Measurements from ENCODE around the gene PHIP. TPM values are rescaled to one million over a fixed set of nuclear protein-coding genes. Genes with fewer than 3 reads are reported as not detected.
A peak's percentile ranks its signal among the peaks of the same experiment; 100 is the strongest.
"Not testable (repeated sequence)": the region's sequence is repeated elsewhere in the genome, so short reads cannot be mapped to it uniquely, and the experiment has no call there.

PHIP gene
- total RNA-seq: 33.9 and 34.1 TPM in 2 replicates

GRCh38 chr6:79078075-79078969 is at the start of gene PHIP:
Gene PHIP (minus strand): TSS chr6:79078254. CDS start chr6:79078068, 186 bp downstream.
- Mint-ChIP-seq H3K4me1 (peaks cover 30% of the 10 kb centered on the region), H3K36me3 (ENCODE audit: low read depth) (peaks cover 13% of the 10 kb centered on the region), H3K4me3 (peak within 1 kb of the TSS; percentile 96), H3K27me3 (peaks cover 18% of the 10 kb centered on the region), H3K9me3 (no peaks in the 10 kb centered on the region), H3K27ac (peak within 1 kb of the TSS; percentile 96)
- peak; percentile 96 for DNase-seq
- intact Hi-C loops (cut with micrococcal nuclease): loop anchor here (1.0 to 10.0 kb wide), 7 partner anchors 38 to 1028 kb away; partner anchors contain the start of genes BCKDHB, HMGN3, IRAK1BP1 and LCA5

DNA sequence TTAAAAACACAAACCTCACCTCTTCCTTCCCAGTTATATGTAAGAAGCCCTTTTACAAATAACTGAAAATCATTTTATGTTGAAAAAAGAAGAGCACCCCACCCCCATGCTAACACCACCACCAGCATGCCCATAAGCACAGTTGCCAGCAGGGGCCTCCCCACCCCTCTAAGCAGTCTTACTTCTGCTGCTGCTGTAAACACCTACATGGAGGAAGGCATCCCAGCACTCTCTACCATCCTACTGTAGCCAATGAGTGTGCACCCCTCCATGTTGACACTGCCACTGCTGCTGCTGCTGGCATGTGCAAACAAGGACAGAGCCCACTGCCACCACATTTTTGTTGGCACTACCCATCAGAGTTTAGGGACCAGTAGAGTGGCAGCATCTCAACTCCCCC is 49.6 kb upstream of the PHIP start:
- H3K36me3 Mint-ChIP-seq (ENCODE audit: low read depth): no peaks in the 10 kb centered on the region
- intact Hi-C loops (cut with micrococcal nuclease): no loop called here
- no peak for DNase-seq
- H3K27me3 Mint-ChIP-seq: peaks cover 12% of the 10 kb centered on the region
- H3K4me1 Mint-ChIP-seq: no peaks in the 10 kb centered on the region
- H3K27ac Mint-ChIP-seq: no peak overlapping the region
- H3K9me3 Mint-ChIP-seq: peaks cover 8% of the 10 kb centered on the region
- H3K4me3 Mint-ChIP-seq: no peak overlapping the region

DNA sequence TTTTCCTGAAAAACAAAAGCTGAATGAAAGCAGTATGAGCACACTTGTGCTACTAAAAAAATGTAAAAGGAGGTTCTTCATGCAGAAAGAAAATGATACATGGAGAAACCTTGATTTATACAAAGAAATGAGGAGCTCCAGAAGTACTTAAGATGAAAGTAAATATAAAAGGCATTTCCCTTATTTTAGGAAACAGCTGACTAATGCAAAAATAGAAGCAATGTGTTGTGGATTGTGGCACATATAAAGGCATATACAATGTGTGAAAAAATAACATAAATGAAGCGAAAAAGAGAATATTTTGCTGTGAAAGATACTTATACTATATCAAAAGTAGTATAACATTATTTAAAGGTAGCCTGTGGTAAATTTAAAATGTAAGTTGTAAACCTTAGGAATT is 41.2 kb upstream of the PHIP start:
- intact Hi-C loops (cut with micrococcal nuclease): no loop called here
- DNase-seq: no peak
- H3K4me1 Mint-ChIP-seq: peaks cover 2% of the 10 kb centered on the region
- no peak overlapping the region for H3K4me3 Mint-ChIP-seq
- peaks cover 10% of the 10 kb centered on the region for H3K27me3 Mint-ChIP-seq
- H3K27ac Mint-ChIP-seq: no peak overlapping the region
- H3K36me3 Mint-ChIP-seq (ENCODE audit: low read depth): no peaks in the 10 kb centered on the region
- peaks cover 1% of the 10 kb centered on the region for H3K9me3 Mint-ChIP-seq

DNA sequence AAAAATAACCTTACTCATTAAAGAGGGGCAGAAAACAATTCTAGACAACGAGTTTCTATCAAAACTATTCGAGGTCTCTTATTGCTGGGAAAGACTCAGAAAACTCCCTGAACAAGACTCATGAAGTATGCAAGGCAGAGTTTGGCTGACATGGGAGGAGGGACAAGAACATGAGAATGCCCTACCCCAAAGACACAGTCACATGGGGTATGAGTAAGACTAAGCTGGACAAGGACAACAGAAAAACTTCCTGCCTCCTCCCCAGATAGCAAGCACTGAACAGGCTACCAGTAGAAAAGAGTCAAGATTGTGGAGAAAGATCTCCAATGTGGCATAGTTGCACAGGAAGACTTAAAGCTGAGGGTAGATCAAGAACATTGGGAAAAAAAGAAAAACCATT is 39.7 kb upstream of the PHIP start:
- H3K27me3 Mint-ChIP-seq: peaks cover 9% of the 10 kb centered on the region
- H3K36me3 Mint-ChIP-seq (ENCODE audit: low read depth): no peaks in the 10 kb centered on the region
- H3K27ac Mint-ChIP-seq: no peak overlapping the region
- no peak for DNase-seq
- no peak overlapping the region for H3K4me3 Mint-ChIP-seq
- intact Hi-C loops (cut with micrococcal nuclease): no loop called here
- peaks cover 2% of the 10 kb centered on the region for H3K4me1 Mint-ChIP-seq
- no peaks in the 10 kb centered on the region for H3K9me3 Mint-ChIP-seq

- no peaks in the 10 kb centered on the region for H3K9me3 Mint-ChIP-seq
- H3K36me3 Mint-ChIP-seq (ENCODE audit: low read depth): no peaks in the 10 kb centered on the region
- peaks cover 2% of the 10 kb centered on the region for H3K4me1 Mint-ChIP-seq
- DNase-seq: no peak
- intact Hi-C loops (cut with micrococcal nuclease): no loop called here
- no peak overlapping the region for H3K4me3 Mint-ChIP-seq
- peaks cover 9% of the 10 kb centered on the region for H3K27me3 Mint-ChIP-seq
- H3K27ac Mint-ChIP-seq: no peak overlapping the region
Observed at GRCh38 chr6:79115553-79116182, 37.6 kb upstream of the PHIP start.

- H3K4me3 Mint-ChIP-seq: no peak overlapping the region
- H3K4me1 Mint-ChIP-seq: no peaks in the 10 kb centered on the region
- peaks cover 4% of the 10 kb centered on the region for H3K27me3 Mint-ChIP-seq
- no peaks in the 10 kb centered on the region for H3K9me3 Mint-ChIP-seq
- H3K36me3 Mint-ChIP-seq (ENCODE audit: low read depth): no peaks in the 10 kb centered on the region
- no peak overlapping the region for H3K27ac Mint-ChIP-seq
- intact Hi-C loops (cut with micrococcal nuclease): no loop called here
- no peak for DNase-seq
Observed at GRCh38 chr6:79111549-79111948, 33.5 kb upstream of the PHIP start.

- intact Hi-C loops (cut with micrococcal nuclease): no loop called here
- H3K4me1 Mint-ChIP-seq: no peaks in the 10 kb centered on the region
- peaks cover 14% of the 10 kb centered on the region for H3K9me3 Mint-ChIP-seq
Observed at GRCh38 chr6:79101164-79101563, 23.1 kb upstream of the PHIP start.

GRCh38 chr6:79100304-79100703 is 22.2 kb upstream of the PHIP start:
- intact Hi-C loops (cut with micrococcal nuclease): no loop called here
- no peak for DNase-seq
- H3K4me1 Mint-ChIP-seq: no peaks in the 10 kb centered on the region
- H3K27ac Mint-ChIP-seq: no peak overlapping the region
- H3K9me3 Mint-ChIP-seq: peaks cover 14% of the 10 kb centered on the region
- no peaks in the 10 kb centered on the region for H3K36me3 Mint-ChIP-seq (ENCODE audit: low read depth)
- no peak overlapping the region for H3K4me3 Mint-ChIP-seq
- H3K27me3 Mint-ChIP-seq: peaks cover 12% of the 10 kb centered on the region

More at GRCh38 chr6:79101164-79101563, 23.1 kb upstream of the PHIP start:
- no peak for DNase-seq
- H3K4me3 Mint-ChIP-seq: no peak overlapping the region
- no peak overlapping the region for H3K27ac Mint-ChIP-seq
- H3K36me3 Mint-ChIP-seq (ENCODE audit: low read depth): no peaks in the 10 kb centered on the region
- peaks cover 17% of the 10 kb centered on the region for H3K27me3 Mint-ChIP-seq

- intact Hi-C loops (cut with micrococcal nuclease): no loop called here
- no peak overlapping the region for H3K4me3 Mint-ChIP-seq
- H3K9me3 Mint-ChIP-seq: peaks cover 3% of the 10 kb centered on the region
- peaks cover 16% of the 10 kb centered on the region for H3K27me3 Mint-ChIP-seq
- H3K27ac Mint-ChIP-seq: no peak overlapping the region
- no peaks in the 10 kb centered on the region for H3K36me3 Mint-ChIP-seq (ENCODE audit: low read depth)
- DNase-seq: no peak
- no peaks in the 10 kb centered on the region for H3K4me1 Mint-ChIP-seq
Observed at GRCh38 chr6:79094938-79095337, 16.9 kb upstream of the PHIP start.

DNA sequence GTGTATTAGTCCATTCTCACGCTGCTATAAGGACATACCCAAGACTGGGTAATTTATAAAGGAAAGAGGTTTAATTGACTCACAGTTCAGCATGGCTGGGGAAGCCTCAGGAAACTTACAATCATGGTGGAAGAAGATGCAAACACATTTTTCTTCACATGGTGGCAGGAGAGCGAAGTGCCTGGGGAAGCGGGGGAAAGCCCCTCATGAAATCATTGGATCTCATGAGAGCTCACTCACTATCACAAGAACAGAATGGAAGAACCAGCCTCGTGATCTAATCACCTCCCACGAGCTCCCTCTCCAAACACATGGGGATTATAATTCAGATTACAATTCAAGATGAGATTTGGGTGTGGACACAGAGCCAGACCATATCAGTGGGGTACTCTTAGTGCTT is 13.7 kb upstream of the PHIP start:
- H3K27me3 Mint-ChIP-seq: peaks cover 32% of the 10 kb centered on the region
- H3K4me1 Mint-ChIP-seq; DNase-seq; H3K4me3 Mint-ChIP-seq; H3K9me3 Mint-ChIP-seq; intact Hi-C loops (cut with micrococcal nuclease); H3K36me3 Mint-ChIP-seq (ENCODE audit: low read depth); H3K27ac Mint-ChIP-seq: not testable (repeated sequence)

GRCh38 chr6:79089552-79090404 is 11.7 kb upstream of the PHIP start:
- H3K27me3 Mint-ChIP-seq: peaks cover 44% of the 10 kb centered on the region
- no peak for DNase-seq
- H3K27ac Mint-ChIP-seq: no peak overlapping the region
- H3K36me3 Mint-ChIP-seq (ENCODE audit: low read depth): no peaks in the 10 kb centered on the region
- no peaks in the 10 kb centered on the region for H3K4me1 Mint-ChIP-seq
- H3K9me3 Mint-ChIP-seq: peaks cover 3% of the 10 kb centered on the region
- no peak overlapping the region for H3K4me3 Mint-ChIP-seq
- intact Hi-C loops (cut with micrococcal nuclease): no loop called here

DNA sequence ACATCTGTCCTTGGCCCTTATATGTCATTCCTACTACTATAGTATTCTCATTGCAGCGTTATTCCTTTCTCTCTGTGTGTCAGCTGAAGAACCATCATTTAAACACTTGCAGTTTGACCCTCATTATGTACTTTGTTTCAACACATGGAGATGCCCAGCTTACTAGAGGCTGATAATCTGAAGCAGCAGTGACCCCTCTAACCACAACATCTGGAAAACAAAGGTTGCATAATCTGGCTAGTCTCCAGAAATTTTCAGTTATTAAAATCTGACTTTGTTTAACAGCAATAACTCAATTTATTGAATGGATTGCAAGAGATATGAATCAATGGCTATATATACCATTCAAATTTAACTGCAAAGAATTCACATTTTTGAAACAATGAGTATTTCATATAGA is 6.6 kb upstream of the PHIP start:
- Mint-ChIP-seq H3K4me1 (peaks cover 3% of the 10 kb centered on the region), H3K27me3 (peaks cover 62% of the 10 kb centered on the region), H3K27ac (no peak overlapping the region), H3K36me3 (ENCODE audit: low read depth) (no peaks in the 10 kb centered on the region), H3K9me3 (no peaks in the 10 kb centered on the region), H3K4me3 (no peak overlapping the region)
- no peak for DNase-seq
- intact Hi-C loops (cut with micrococcal nuclease): no loop called here

- Mint-ChIP-seq H3K9me3 (no peaks in the 10 kb centered on the region), H3K36me3 (ENCODE audit: low read depth) (peaks cover 2% of the 10 kb centered on the region), H3K27ac (no peak overlapping the region), H3K4me3 (no peak overlapping the region), H3K27me3 (peaks cover 45% of the 10 kb centered on the region), H3K4me1 (peaks cover 11% of the 10 kb centered on the region)
- intact Hi-C loops (cut with micrococcal nuclease): no loop called here
- DNase-seq: no peak
Observed at GRCh38 chr6:79082304-79082703, 4.2 kb upstream of the PHIP start.

GRCh38 chr6:79081663-79082062 is 3.6 kb upstream of the PHIP start:
- peaks cover 3% of the 10 kb centered on the region for H3K36me3 Mint-ChIP-seq (ENCODE audit: low read depth)
- no peaks in the 10 kb centered on the region for H3K9me3 Mint-ChIP-seq
- H3K27me3 Mint-ChIP-seq: peaks cover 39% of the 10 kb centered on the region
- H3K4me1 Mint-ChIP-seq: peaks cover 11% of the 10 kb centered on the region
- intact Hi-C loops (cut with micrococcal nuclease): no loop called here
- H3K4me3 Mint-ChIP-seq: no peak overlapping the region
- H3K27ac Mint-ChIP-seq: no peak overlapping the region
- DNase-seq: no peak

Measured in activated CD4-positive, alpha-beta T cell treated with anti-CD3 and anti-CD28 coated beads, Interleukin-2, amount 10 ng/mL, durations not matched to agents 24 days and 14 days (primary cell).